Smooth muscle cell (in vitro differentiated cells): Measurements from ENCODE around the gene P3H2. TPM values are rescaled to one million over a fixed set of nuclear protein-coding genes. Genes with fewer than 3 reads are reported as not detected.

Experiments used
- DNase-seq: peaks from one replicate; lab custom pipeline; 2025; ENCODE audit not compliant: unreplicated experiment; lab: John Stamatoyannopoulos, UW
- H2AFZ ChIP-seq: fragments of 200-600 bp; sonication (generic); 2 replicates; pipeline ENCODE4 v1.6.0; 2016; ENCODE audit warnings: antibody characterized with exemption, low read depth, mild to moderate bottlenecking
- H3F3A ChIP-seq: fragments of 200-600 bp; sonication (generic); 2 replicates; pipeline ENCODE4 v1.6.0; 2017; ENCODE audit warnings: antibody characterized with exemption, low read depth
- H3K27ac ChIP-seq: fragments of 200-600 bp; sonication (generic); 2 replicates; pipeline ENCODE4 v1.5.1; 2016; ENCODE audit warnings: low read depth, mild to moderate bottlenecking
- H3K27me3 ChIP-seq: fragments of 200-600 bp; sonication (generic); 2 replicates; pipeline ENCODE4 v1.6.1; 2016; ENCODE audit warnings: low read depth, mild to moderate bottlenecking
- H3K36me3 ChIP-seq: fragments of 200-600 bp; sonication (generic); 2 replicates; pipeline ENCODE4 v1.5.1; 2016; ENCODE audit warnings: low read depth
- H3K4me1 ChIP-seq: fragments of 200-600 bp; sonication (generic); 2 replicates; pipeline ENCODE4 v1.5.1; 2016; ENCODE audit warnings: low read depth
- H3K4me2 ChIP-seq: fragments of 200-600 bp; sonication (generic); 2 replicates; pipeline ENCODE4 v1.6.0; 2016; ENCODE audit warnings: mild to moderate bottlenecking
- H3K4me3 ChIP-seq: fragments of 200-600 bp; sonication (generic); 2 replicates; pipeline ENCODE4 v1.5.1; 2016; ENCODE audit warnings: mild to moderate bottlenecking
- H3K79me2 ChIP-seq: fragments of 200-600 bp; sonication (generic); 2 replicates; pipeline ENCODE4 v1.6.0; 2016; ENCODE audit warnings: low read depth, mild to moderate bottlenecking
- H3K9ac ChIP-seq: fragments of 200-600 bp; sonication (generic); 2 replicates; pipeline ENCODE4 v1.6.0; 2016; ENCODE audit warnings: low read depth
- H3K9me3 ChIP-seq: fragments of 200-600 bp; sonication (generic); replicated peaks from 2 replicates; pipeline ENCODE4 v1.5.1; 2016; ENCODE audit warnings: low read depth
- H4K20me1 ChIP-seq: fragments of 200-600 bp; sonication (generic); 2 replicates; pipeline ENCODE4 v1.6.0; 2016; ENCODE audit warnings: low read depth
- CTCF ChIP-seq: fragments of 200-600 bp; sonication (generic); IDR thresholded peaks from 2 replicates; pipeline ENCODE4 v1.5.1; 2017; ENCODE audit warnings: borderline replicate concordance, mild to moderate bottlenecking, antibody characterized with exemption; ENCODE audit not compliant: insufficient read depth, poor library complexity, severe bottlenecking
- WGBS: methylation state at CpG from one replicate; pipeline ENCODE4 v1.1.7; 2016; ENCODE audit warnings: low lambda C conversion rate; 5-methylcytosine and 5-hydroxymethylcytosine counted together
- polyA plus RNA-seq: library from polyadenylated mRNA; unstranded; fragments of >200 nt; fragmentation: Nextera tagmentation; extraction: Ambion mirVana; gene quantifications from 2 replicates; pipeline ENCODE4 v1.2.1, GENCODE V29; 2016
- total RNA-seq: library from RNA; depleted of rRNA; stranded (reverse); fragments of >200 nt; gene quantifications from 2 replicates; pipeline ENCODE4 v1.2.3, GENCODE V29; 2014

P3H2 gene
- total and polyA plus RNA-seq, 2 experiments from 2014 or later: 6.5 to 27.3 TPM

GRCh38 chr3:190058521-190059241 lies 62.0 kb downstream of the P3H2 start:
- WGBS: 33% methylated on average over 4 of the region's 4 CpGs
- Histone ChIP-seq H3K9ac (peak overlapping the region; percentile 7), H3K4me2 (peak overlapping the region; percentile 44), H3K79me2 (no peaks in the 10 kb centered on the region), H3F3A (peaks cover 3% of the 10 kb centered on the region), H3K4me3 (no peak overlapping the region), H3K27ac (peak overlapping the region; percentile 80), H2AFZ (peak overlapping the region; percentile 47), H3K9me3 (no peaks in the 10 kb centered on the region), H3K4me1 (peaks cover 32% of the 10 kb centered on the region), H3K27me3 (no peaks in the 10 kb centered on the region), H4K20me1 (no peaks in the 10 kb centered on the region), H3K36me3 (no peaks in the 10 kb centered on the region)
- TF ChIP-seq CTCF: no peak
- DNase-seq: no peak

DNA sequence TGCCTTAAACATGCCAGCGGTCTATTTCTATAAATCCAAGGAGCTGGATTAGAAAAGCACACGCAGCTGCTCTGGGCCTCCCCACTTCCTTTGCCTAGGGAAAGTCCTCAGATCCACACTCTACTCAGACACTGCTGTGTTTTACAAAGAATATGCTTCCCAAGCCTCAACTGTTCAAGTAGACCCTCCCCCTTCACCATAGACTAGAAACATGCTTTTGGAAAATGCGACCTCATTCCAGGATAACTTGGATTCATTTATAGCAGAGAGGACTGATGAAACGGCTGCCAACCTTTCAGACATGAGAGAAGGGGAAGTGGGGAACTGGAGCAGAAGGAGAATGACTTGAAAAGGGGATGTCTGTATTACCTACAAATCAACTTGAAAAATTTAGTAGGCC lies 64.0 kb downstream of the P3H2 start:
- Histone ChIP-seq H3F3A (no peaks in the 10 kb centered on the region), H4K20me1 (no peaks in the 10 kb centered on the region), H3K9ac (no peak overlapping the region), H3K9me3 (no peaks in the 10 kb centered on the region), H3K27ac (peak overlapping the region; percentile 80), H3K4me1 (peaks cover 37% of the 10 kb centered on the region), H3K4me3 (no peak overlapping the region), H3K27me3 (no peaks in the 10 kb centered on the region), H3K4me2 (peak overlapping the region; percentile 8), H2AFZ (peak overlapping the region; percentile 37), H3K79me2 (no peaks in the 10 kb centered on the region), H3K36me3 (no peaks in the 10 kb centered on the region)
- no peak for DNase-seq
- no peak for TF ChIP-seq CTCF
- 52% methylated on average over 4 of the region's 4 CpGs for WGBS

GRCh38 chr3:190055773-190056172 lies 64.9 kb downstream of the P3H2 start:
- H3K36me3 ChIP-seq: no peaks in the 10 kb centered on the region
- H3K4me3 ChIP-seq: no peak overlapping the region
- no peaks in the 10 kb centered on the region for H3K79me2 ChIP-seq
- TF ChIP-seq CTCF: no peak
- peaks cover 40% of the 10 kb centered on the region for H3K4me1 ChIP-seq
- no peaks in the 10 kb centered on the region for H3F3A ChIP-seq
- DNase-seq: no peak
- H4K20me1 ChIP-seq: no peaks in the 10 kb centered on the region
- H3K27me3 ChIP-seq: no peaks in the 10 kb centered on the region
- H3K9ac ChIP-seq: no peak overlapping the region
- 96% methylated on average over 4 of the region's 4 CpGs for WGBS
- no peaks in the 10 kb centered on the region for H3K9me3 ChIP-seq
- peak overlapping the region; percentile 80 for H3K27ac ChIP-seq
- H2AFZ ChIP-seq: peak overlapping the region; percentile 24
- no peak overlapping the region for H3K4me2 ChIP-seq
